Neural cell (in vitro differentiated cells): ENCODE measurements around the gene STK32B. TPM values are rescaled to one million over a fixed set of nuclear protein-coding genes. Genes with fewer than 3 reads are reported as not detected.
A peak's percentile ranks its signal among the peaks of the same experiment; 100 is the strongest.

Experiments used
- H2AFZ ChIP-seq: fragments of 200-600, 300-800 bp; sonication (generic), shearing (Covaris generic); 2 replicates; pipeline ENCODE4 v1.6.0; 2014; ENCODE audit warnings: low read depth, mild to moderate bottlenecking, antibody characterized with exemption, low read length, moderate library complexity
- H3F3A ChIP-seq: fragments of 200-600 bp; shearing (Covaris generic); 2 replicates; pipeline ENCODE4 v1.6.1; 2016; ENCODE audit warnings: mild to moderate bottlenecking, moderate library complexity, mixed read lengths, antibody characterized with exemption, low read length; ENCODE audit not compliant: insufficient read depth, poor library complexity, severe bottlenecking
- H3K27ac ChIP-seq: fragments of 200-600, 300-800 bp; sonication (generic), shearing (Covaris generic); 2 replicates; pipeline ENCODE4 v1.5.1; 2014; ENCODE audit warnings: mild to moderate bottlenecking, low read length, moderate library complexity
- H3K27me3 ChIP-seq: fragments of 300-800, 200-600 bp; sonication (generic), shearing (Covaris generic); 2 replicates; pipeline ENCODE4 v1.6.0; 2014; ENCODE audit warnings: mild to moderate bottlenecking, low read depth, low read length, moderate library complexity; ENCODE audit not compliant: insufficient read depth
- H3K36me3 ChIP-seq: fragments of 300-800, 200-600 bp; sonication (generic), shearing (Covaris generic); 2 replicates; pipeline ENCODE4 v1.5.1; 2014; ENCODE audit warnings: mild to moderate bottlenecking, antibody characterized with exemption, low read length, moderate library complexity; ENCODE audit not compliant: insufficient read depth
- H3K4me2 ChIP-seq: fragments of 300-800, 200-600 bp; sonication (generic), shearing (Covaris generic); 2 replicates; pipeline ENCODE4 v1.6.0; 2014; ENCODE audit warnings: mild to moderate bottlenecking, low read length
- H3K4me3 ChIP-seq: fragments of 300-800, 200-600 bp; sonication (generic), shearing (Covaris generic); 2 replicates; pipeline ENCODE4 v1.5.1; 2014; ENCODE audit warnings: mild to moderate bottlenecking, low read length, moderate library complexity
- H3K79me2 ChIP-seq: fragments of 200-600 bp; shearing (Covaris generic); replicated peaks from 2 replicates; pipeline ENCODE4 v1.6.0; 2014; ENCODE audit warnings: mild to moderate bottlenecking, low read length, moderate library complexity; ENCODE audit not compliant: insufficient read depth
- H3K9ac ChIP-seq: fragments of 300-800, 200-600 bp; sonication (generic), shearing (Covaris generic); 2 replicates; pipeline ENCODE4 v1.6.1; 2016; ENCODE audit warnings: mild to moderate bottlenecking, low read length, mixed read lengths
- H3K9me2 ChIP-seq: fragments of 200-600 bp; shearing (Covaris generic); 2 replicates; pipeline ENCODE4 v1.6.1; 2016; ENCODE audit warnings: mild to moderate bottlenecking, low read length, mixed read lengths; ENCODE audit not compliant: insufficient read depth
- H3K9me3 ChIP-seq: fragments of 200-600, 300-800 bp; sonication (generic), shearing (Covaris generic); 2 replicates; pipeline ENCODE4 v1.6.1; 2016; ENCODE audit warnings: mild to moderate bottlenecking, mixed run types, low read length, moderate library complexity, mixed read lengths
- H4K20me1 ChIP-seq: fragments of 200-600 bp; shearing (Covaris generic); 2 replicates; pipeline ENCODE4 v1.6.1; 2016; ENCODE audit warnings: mild to moderate bottlenecking, mixed run types; ENCODE audit not compliant: insufficient read depth
- EP300 ChIP-seq: fragments of 450-650 bp; conservative IDR thresholded peaks from 2 replicates; pipeline ENCODE4 v1.6.1; 2014; ENCODE audit warnings: antibody characterized with exemption, mild to moderate bottlenecking, moderate library complexity; ENCODE audit not compliant: poor library complexity, severe bottlenecking
- EZH2 ChIP-seq: fragments of 200-600, 300-800 bp; shearing (Covaris generic), sonication (generic); IDR thresholded peaks from 2 replicates; pipeline ENCODE4 v1.6.1; 2014; ENCODE audit warnings: antibody characterized with exemption, low read length, borderline replicate concordance, mild to moderate bottlenecking; ENCODE audit not compliant: insufficient read depth, poor library complexity, severe bottlenecking
- MXI1 ChIP-seq: fragments of 450-650 bp; conservative IDR thresholded peaks from 2 replicates; pipeline ENCODE4 v1.6.1; 2014; ENCODE audit warnings: antibody characterized with exemption, mild to moderate bottlenecking; ENCODE audit not compliant: poor library complexity, severe bottlenecking
- POLR2AphosphoS5 ChIP-seq: IDR thresholded peaks from 2 replicates; pipeline ENCODE4 v1.6.1; 2012
- RAD21 ChIP-seq: fragments of 450-650 bp; conservative IDR thresholded peaks from 2 replicates; pipeline ENCODE4 v1.6.1; 2014; ENCODE audit warnings: antibody characterized with exemption, mild to moderate bottlenecking, moderate library complexity
- SMC3 ChIP-seq: fragments of 450-650 bp; conservative IDR thresholded peaks from 2 replicates; pipeline ENCODE4 v1.6.1; 2014; ENCODE audit warnings: antibody characterized with exemption, mild to moderate bottlenecking, moderate library complexity; ENCODE audit not compliant: poor library complexity
- TAF1 ChIP-seq: IDR thresholded peaks from 2 replicates; pipeline ENCODE4 v1.6.1; 2012; ENCODE audit warnings: low read depth
- polyA plus RNA-seq: library from polyadenylated mRNA; depleted of rRNA; stranded (reverse); fragments of >200 nt; gene quantifications from 2 replicates; pipeline ENCODE4 v1.2.3, GENCODE V29; 2014
- TF ChIP-seq, protein P1 (sequence below): IDR thresholded peaks from 2 replicates; pipeline ENCODE4 v1.6.1; 2012; ENCODE audit warnings: borderline replicate concordance
- TF ChIP-seq, protein P2 (sequence below): fragments of 450-650 bp; IDR thresholded peaks from 2 replicates; pipeline ENCODE4 v1.5.1; 2014; ENCODE audit warnings: antibody characterized with exemption, mild to moderate bottlenecking, moderate library complexity; ENCODE audit not compliant: poor library complexity, severe bottlenecking

The STK32B gene
- polyA plus RNA-seq, 1 donor from 2014 or later = 42.8 TPM

DNA sequence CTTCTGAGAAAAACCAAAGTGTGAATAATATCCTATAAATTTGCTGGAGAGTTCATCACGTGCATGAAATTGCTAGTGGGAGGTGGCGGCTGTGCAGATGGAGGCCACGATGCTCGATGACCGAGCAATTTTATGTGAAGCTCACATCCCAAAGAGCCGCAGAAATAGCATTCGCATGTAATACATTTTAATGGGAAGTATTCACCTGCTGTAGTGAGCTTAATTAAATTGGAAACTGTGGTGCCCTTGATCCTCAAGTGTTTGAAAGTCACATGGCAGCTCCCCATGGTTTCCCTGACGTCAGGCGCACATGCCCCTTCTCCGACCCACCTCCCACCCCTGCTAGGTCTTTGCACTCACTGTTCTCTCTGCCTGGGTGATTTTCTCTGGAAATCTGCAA is 136.8 kb downstream of the STK32B start:
- Histone ChIP-seq H3K9ac (peak overlapping the region; percentile 40), H3K4me2 (no peak overlapping the region), H3K9me3 (no peaks in the 10 kb centered on the region), H3K27me3 (no peaks in the 10 kb centered on the region), H3K9me2 (no peaks in the 10 kb centered on the region), H3K79me2 (no peaks in the 10 kb centered on the region), H4K20me1 (no peaks in the 10 kb centered on the region), H3K4me3 (peak overlapping the region; percentile 26), H3K27ac (peak overlapping the region; percentile 84), H3F3A (no peaks in the 10 kb centered on the region), H3K36me3 (no peaks in the 10 kb centered on the region), H2AFZ (peak overlapping the region; percentile 31)
- TF ChIP-seq, protein P1, sequence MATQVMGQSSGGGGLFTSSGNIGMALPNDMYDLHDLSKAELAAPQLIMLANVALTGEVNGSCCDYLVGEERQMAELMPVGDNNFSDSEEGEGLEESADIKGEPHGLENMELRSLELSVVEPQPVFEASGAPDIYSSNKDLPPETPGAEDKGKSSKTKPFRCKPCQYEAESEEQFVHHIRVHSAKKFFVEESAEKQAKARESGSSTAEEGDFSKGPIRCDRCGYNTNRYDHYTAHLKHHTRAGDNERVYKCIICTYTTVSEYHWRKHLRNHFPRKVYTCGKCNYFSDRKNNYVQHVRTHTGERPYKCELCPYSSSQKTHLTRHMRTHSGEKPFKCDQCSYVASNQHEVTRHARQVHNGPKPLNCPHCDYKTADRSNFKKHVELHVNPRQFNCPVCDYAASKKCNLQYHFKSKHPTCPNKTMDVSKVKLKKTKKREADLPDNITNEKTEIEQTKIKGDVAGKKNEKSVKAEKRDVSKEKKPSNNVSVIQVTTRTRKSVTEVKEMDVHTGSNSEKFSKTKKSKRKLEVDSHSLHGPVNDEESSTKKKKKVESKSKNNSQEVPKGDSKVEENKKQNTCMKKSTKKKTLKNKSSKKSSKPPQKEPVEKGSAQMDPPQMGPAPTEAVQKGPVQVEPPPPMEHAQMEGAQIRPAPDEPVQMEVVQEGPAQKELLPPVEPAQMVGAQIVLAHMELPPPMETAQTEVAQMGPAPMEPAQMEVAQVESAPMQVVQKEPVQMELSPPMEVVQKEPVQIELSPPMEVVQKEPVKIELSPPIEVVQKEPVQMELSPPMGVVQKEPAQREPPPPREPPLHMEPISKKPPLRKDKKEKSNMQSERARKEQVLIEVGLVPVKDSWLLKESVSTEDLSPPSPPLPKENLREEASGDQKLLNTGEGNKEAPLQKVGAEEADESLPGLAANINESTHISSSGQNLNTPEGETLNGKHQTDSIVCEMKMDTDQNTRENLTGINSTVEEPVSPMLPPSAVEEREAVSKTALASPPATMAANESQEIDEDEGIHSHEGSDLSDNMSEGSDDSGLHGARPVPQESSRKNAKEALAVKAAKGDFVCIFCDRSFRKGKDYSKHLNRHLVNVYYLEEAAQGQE = no peak
- TF ChIP-seq, protein P2, sequence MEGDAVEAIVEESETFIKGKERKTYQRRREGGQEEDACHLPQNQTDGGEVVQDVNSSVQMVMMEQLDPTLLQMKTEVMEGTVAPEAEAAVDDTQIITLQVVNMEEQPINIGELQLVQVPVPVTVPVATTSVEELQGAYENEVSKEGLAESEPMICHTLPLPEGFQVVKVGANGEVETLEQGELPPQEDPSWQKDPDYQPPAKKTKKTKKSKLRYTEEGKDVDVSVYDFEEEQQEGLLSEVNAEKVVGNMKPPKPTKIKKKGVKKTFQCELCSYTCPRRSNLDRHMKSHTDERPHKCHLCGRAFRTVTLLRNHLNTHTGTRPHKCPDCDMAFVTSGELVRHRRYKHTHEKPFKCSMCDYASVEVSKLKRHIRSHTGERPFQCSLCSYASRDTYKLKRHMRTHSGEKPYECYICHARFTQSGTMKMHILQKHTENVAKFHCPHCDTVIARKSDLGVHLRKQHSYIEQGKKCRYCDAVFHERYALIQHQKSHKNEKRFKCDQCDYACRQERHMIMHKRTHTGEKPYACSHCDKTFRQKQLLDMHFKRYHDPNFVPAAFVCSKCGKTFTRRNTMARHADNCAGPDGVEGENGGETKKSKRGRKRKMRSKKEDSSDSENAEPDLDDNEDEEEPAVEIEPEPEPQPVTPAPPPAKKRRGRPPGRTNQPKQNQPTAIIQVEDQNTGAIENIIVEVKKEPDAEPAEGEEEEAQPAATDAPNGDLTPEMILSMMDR = no peak
- TF ChIP-seq RAD21 = no peak
- TF ChIP-seq POLR2AphosphoS5 = no peak
- TF ChIP-seq EP300 = no peak
- no peak for TF ChIP-seq TAF1
- TF ChIP-seq EZH2 = no peak
- no peak for TF ChIP-seq SMC3
- no peak for TF ChIP-seq MXI1

DNA sequence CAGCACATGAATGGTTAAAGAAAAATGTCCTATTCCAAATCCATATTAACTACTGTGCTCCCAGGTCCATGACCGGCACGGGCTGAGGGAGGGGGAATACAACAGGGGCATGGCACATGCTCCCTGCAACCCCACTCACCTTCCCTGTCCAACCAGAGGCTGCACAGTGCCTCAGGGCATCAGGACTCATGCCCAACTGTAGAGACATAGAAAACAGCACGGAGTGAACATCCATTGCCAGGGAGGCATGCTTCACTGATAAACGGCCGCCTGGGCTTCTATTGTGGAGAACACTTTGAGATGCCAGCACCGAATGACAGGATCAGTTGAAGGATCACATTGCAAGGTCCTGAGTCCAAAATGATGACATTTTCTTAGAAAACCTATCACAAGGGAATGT is 140.6 kb downstream of the STK32B start:
- H3K36me3 ChIP-seq = no peaks in the 10 kb centered on the region
- H3K27ac ChIP-seq = no peak overlapping the region
- H3K9me3 ChIP-seq = no peaks in the 10 kb centered on the region
- no peak overlapping the region for H3K9ac ChIP-seq
- no peaks in the 10 kb centered on the region for H4K20me1 ChIP-seq
- no peaks in the 10 kb centered on the region for H3K27me3 ChIP-seq
- H3K4me2 ChIP-seq = no peak overlapping the region
- H3K4me3 ChIP-seq = no peak overlapping the region
- no peaks in the 10 kb centered on the region for H3K79me2 ChIP-seq
- no peaks in the 10 kb centered on the region for H3F3A ChIP-seq
- TF ChIP-seq, protein P2 = no peak
- no peak for TF ChIP-seq MXI1
- no peak for TF ChIP-seq POLR2AphosphoS5
- no peak for TF ChIP-seq RAD21
- TF ChIP-seq SMC3 = no peak
- TF ChIP-seq EP300 = no peak
- TF ChIP-seq TAF1 = no peak
- no peak for TF ChIP-seq EZH2
- TF ChIP-seq, protein P1 = no peak
- H3K9me2 ChIP-seq = no peaks in the 10 kb centered on the region
- no peak overlapping the region for H2AFZ ChIP-seq
